ENCODE results near the gene MGAT5.

The MGAT5 gene

DNA sequence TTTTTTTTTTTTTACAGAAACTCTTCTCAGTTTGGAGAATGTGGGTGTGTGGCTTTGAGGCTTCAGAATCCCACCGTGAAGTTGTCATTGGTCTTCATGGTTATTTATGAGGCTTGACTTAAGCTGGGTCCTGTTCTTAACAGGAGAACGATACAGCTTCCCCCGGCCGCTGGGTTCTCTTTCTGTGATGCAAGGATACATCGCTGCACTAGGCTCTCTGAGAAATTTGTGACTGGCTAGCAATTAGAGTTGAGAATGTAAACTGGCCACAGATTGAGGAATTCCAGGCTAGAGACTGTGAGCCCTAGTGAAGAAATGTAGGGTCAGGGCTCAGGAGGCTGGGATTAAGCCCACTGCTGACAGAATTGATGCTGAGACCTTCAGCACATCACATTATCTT lies 29.8 kb downstream of the MGAT5 start:
- Histone ChIP-seq H3K4me2 (ENCODE audit: low read length) (peak overlapping the region; percentile 77), H3K4me1 (ENCODE audit: low read length) (peaks cover 68% of the 10 kb centered on the region), H3K36me3 (replicated peaks; ENCODE audit: low read depth, low read length) (no peaks in the 10 kb centered on the region), H3K79me2 (ENCODE audit: low read length) (peaks cover 3% of the 10 kb centered on the region; the same call in 1 of the 2 replicates), H2AFZ (ENCODE audit: low read depth, low read length) (no peak overlapping the region), H3K27ac (ENCODE audit: low read length) (peak overlapping the region; percentile 77), H3K9me3 (ENCODE audit: insufficient read depth, low read length) (no peaks in the 10 kb centered on the region), H4K20me1 (ENCODE audit: insufficient read depth, low read length) (peaks cover 6% of the 10 kb centered on the region; the same call in 1 of the 2 replicates), H3K9ac (ENCODE audit: low read length) (no peak overlapping the region), H3K4me3 (ENCODE audit: low read length) (no peak overlapping the region), H3K27me3 (ENCODE audit: low read depth, low read length) (peaks cover 27% of the 10 kb centered on the region)
- no peak for TF ChIP-seq EZH2phosphoT487 (IDR thresholded peaks at IDR 0.05; ENCODE audit: low read depth)
- TF ChIP-seq, protein P1, sequence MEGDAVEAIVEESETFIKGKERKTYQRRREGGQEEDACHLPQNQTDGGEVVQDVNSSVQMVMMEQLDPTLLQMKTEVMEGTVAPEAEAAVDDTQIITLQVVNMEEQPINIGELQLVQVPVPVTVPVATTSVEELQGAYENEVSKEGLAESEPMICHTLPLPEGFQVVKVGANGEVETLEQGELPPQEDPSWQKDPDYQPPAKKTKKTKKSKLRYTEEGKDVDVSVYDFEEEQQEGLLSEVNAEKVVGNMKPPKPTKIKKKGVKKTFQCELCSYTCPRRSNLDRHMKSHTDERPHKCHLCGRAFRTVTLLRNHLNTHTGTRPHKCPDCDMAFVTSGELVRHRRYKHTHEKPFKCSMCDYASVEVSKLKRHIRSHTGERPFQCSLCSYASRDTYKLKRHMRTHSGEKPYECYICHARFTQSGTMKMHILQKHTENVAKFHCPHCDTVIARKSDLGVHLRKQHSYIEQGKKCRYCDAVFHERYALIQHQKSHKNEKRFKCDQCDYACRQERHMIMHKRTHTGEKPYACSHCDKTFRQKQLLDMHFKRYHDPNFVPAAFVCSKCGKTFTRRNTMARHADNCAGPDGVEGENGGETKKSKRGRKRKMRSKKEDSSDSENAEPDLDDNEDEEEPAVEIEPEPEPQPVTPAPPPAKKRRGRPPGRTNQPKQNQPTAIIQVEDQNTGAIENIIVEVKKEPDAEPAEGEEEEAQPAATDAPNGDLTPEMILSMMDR (IDR thresholded peaks at IDR 0.05; ENCODE audit: low read depth, low read length), result no peak

DNA sequence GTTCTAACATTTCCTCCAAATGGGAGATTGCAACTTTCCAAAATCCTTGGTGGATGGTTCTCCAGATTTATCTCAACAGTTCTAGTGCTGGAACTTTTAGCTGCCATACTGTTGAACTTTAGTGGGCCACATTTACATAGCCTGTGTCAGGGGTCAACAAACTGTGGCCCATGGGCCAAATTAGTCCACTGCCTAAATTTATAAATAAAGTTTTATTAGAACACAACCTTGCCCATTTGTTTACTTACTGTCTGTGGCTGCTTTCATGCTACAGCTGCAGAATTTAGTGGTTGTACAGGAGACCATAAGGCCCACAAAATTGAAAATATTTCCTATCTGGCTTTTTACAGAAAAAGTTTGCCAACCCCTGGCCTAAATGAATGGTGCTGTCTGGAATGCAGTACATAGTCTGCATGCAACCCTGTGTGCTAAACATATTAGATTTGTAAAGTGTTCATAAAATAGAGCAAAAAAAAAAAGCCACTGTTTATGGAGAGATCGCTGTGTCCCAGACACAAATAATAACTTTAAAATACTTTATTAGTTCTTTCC lies 30.3 kb downstream of the MGAT5 start:
- H3K27me3 ChIP-seq (ENCODE audit: low read depth, low read length), result peaks cover 23% of the 10 kb centered on the region
- H3K4me2 ChIP-seq (ENCODE audit: low read length), result peak overlapping the region; percentile 77; the same call in 1 of the 2 replicates
- H3K27ac ChIP-seq (ENCODE audit: low read length), result no peak overlapping the region
- TF ChIP-seq EZH2phosphoT487 (IDR thresholded peaks at IDR 0.05; ENCODE audit: low read depth), result no peak
- TF ChIP-seq, protein P1 (IDR thresholded peaks at IDR 0.05; ENCODE audit: low read depth, low read length), result no peak
- H3K79me2 ChIP-seq (ENCODE audit: low read length), result peaks cover 3% of the 10 kb centered on the region; the same call in 1 of the 2 replicates
- H3K9me3 ChIP-seq (ENCODE audit: insufficient read depth, low read length), result no peaks in the 10 kb centered on the region
- no peak overlapping the region for H3K4me3 ChIP-seq (ENCODE audit: low read length)
- H2AFZ ChIP-seq (ENCODE audit: low read depth, low read length), result no peak overlapping the region
- H3K4me1 ChIP-seq (ENCODE audit: low read length), result peaks cover 65% of the 10 kb centered on the region
- H3K9ac ChIP-seq (ENCODE audit: low read length), result no peak overlapping the region
- no peaks in the 10 kb centered on the region for H3K36me3 ChIP-seq (replicated peaks; ENCODE audit: low read depth, low read length)
- peaks cover 6% of the 10 kb centered on the region; the same call in 1 of the 2 replicates for H4K20me1 ChIP-seq (ENCODE audit: insufficient read depth, low read length)

GRCh38 chr2:134287323-134287722 lies 33.5 kb downstream of the MGAT5 start:
- Histone ChIP-seq H3K9me3 (ENCODE audit: insufficient read depth, low read length) (no peaks in the 10 kb centered on the region), H3K79me2 (ENCODE audit: low read length) (peaks cover 2% of the 10 kb centered on the region; the same call in 1 of the 2 replicates), H3K4me2 (ENCODE audit: low read length) (peak overlapping the region; percentile 49), H3K4me1 (ENCODE audit: low read length) (peaks cover 55% of the 10 kb centered on the region), H3K4me3 (ENCODE audit: low read length) (no peak overlapping the region), H4K20me1 (ENCODE audit: insufficient read depth, low read length) (peaks cover 9% of the 10 kb centered on the region; the same call in 1 of the 2 replicates), H3K27ac (ENCODE audit: low read length) (no peak overlapping the region), H3K9ac (ENCODE audit: low read length) (no peak overlapping the region), H2AFZ (ENCODE audit: low read depth, low read length) (no peak overlapping the region), H3K36me3 (replicated peaks; ENCODE audit: low read depth, low read length) (no peaks in the 10 kb centered on the region), H3K27me3 (ENCODE audit: low read depth, low read length) (no peaks in the 10 kb centered on the region)
- TF ChIP-seq, protein P1 (IDR thresholded peaks at IDR 0.05; ENCODE audit: low read depth, low read length), result no peak
- no peak for TF ChIP-seq EZH2phosphoT487 (IDR thresholded peaks at IDR 0.05; ENCODE audit: low read depth)

GRCh38 chr2:134288814-134289213 lies 34.9 kb downstream of the MGAT5 start:
- Histone ChIP-seq H3K9ac (ENCODE audit: low read length) (no peak overlapping the region), H3K36me3 (replicated peaks; ENCODE audit: low read depth, low read length) (no peaks in the 10 kb centered on the region), H3K27me3 (ENCODE audit: low read depth, low read length) (no peaks in the 10 kb centered on the region), H3K27ac (ENCODE audit: low read length) (no peak overlapping the region), H3K4me3 (ENCODE audit: low read length) (no peak overlapping the region), H3K4me1 (ENCODE audit: low read length) (peaks cover 45% of the 10 kb centered on the region), H4K20me1 (ENCODE audit: insufficient read depth, low read length) (peaks cover 11% of the 10 kb centered on the region; the same call in 1 of the 2 replicates), H2AFZ (ENCODE audit: low read depth, low read length) (no peak overlapping the region), H3K9me3 (ENCODE audit: insufficient read depth, low read length) (no peaks in the 10 kb centered on the region), H3K4me2 (ENCODE audit: low read length) (no peak overlapping the region), H3K79me2 (ENCODE audit: low read length) (no peaks in the 10 kb centered on the region)
- TF ChIP-seq, protein P1 (IDR thresholded peaks at IDR 0.05; ENCODE audit: low read depth, low read length), result no peak
- no peak for TF ChIP-seq EZH2phosphoT487 (IDR thresholded peaks at IDR 0.05; ENCODE audit: low read depth)

Data from OCI-LY3 (cell line).